Measurements from ENCODE around the gene EPS15. TPM values are rescaled to one million over a fixed set of nuclear protein-coding genes. Genes with fewer than 3 reads are reported as not detected.

Gene EPS15
- total and polyA plus RNA-seq, 2 donors (not counting 1 experiment from before 2014, with no cell fraction given) = 40.3 to 151 TPM

DNA sequence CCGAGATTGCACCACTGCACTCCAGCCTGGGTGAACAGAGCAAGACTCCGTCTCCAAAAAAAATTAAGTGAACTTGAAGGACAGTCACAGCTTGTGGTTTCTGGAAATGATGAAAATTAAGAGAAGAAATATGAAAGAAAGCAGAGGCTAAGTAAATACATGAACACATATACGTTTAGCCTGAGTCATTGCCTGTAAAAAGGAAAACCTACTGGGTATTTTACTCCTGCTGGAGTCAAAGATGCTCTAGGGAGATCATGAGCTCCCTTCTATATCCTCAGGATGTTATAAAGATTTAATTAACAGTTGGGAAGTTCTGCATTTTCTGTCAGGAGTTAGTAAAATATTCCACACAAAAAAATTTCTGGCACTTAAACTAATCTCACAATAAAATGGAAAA is 145.2 kb downstream of the EPS15 start:
- H3K27ac Mint-ChIP-seq = no peak overlapping the region
- ChIA-PET POLR2A (no interaction called here), CTCF (no interaction called here)
- no peak for ATAC-seq (ENCODE audit: low read depth)
- Histone ChIP-seq H3K27ac (ENCODE audit: low read length in 2 of 2) (no peak overlapping the region), H3K4me3 (ENCODE audit: control extremely low read depth in 1 of 5, extremely low read depth in 1 of 5, insufficient read depth in 1 of 5, low read depth in 2 of 5, low read length in 4 of 5) (no peak overlapping the region), H3K79me2 (ENCODE audit: control insufficient read depth, insufficient read depth, low read length) (peaks cover 2% of the 10 kb centered on the region), H3K4me2 (replicated peaks; ENCODE audit: low read depth, low read length, poor library complexity, severe bottlenecking) (no peak overlapping the region), H3K9me3 (ENCODE audit: control extremely low read depth in 1 of 3, control insufficient read depth in 2 of 3, insufficient read depth in 1 of 3, low read length in 2 of 3) (no peaks in the 10 kb centered on the region), H4K20me1 (ENCODE audit: control insufficient read depth, insufficient read depth, low read length, poor library complexity, severe bottlenecking) (peaks cover 3% of the 10 kb centered on the region), H3K9ac (ENCODE audit: low read length) (no peak overlapping the region), H3K36me3 (replicated peaks in 1 of 2; ENCODE audit: control extremely low read depth in 1 of 2, control insufficient read depth in 1 of 2, extremely low read depth in 1 of 2, insufficient read depth in 2 of 2, low read length in 1 of 2) (peaks cover 8 to 49% of the 10 kb centered on the region in 2 experiments), H3K4me1 (ENCODE audit: control insufficient read depth in 2 of 2, insufficient read depth in 2 of 2, low read length in 2 of 2) (no peaks in the 10 kb centered on the region), H3K27me3 (replicated peaks in 1 of 4; ENCODE audit: control extremely low read depth in 1 of 4, control insufficient read depth in 3 of 4, insufficient read depth in 4 of 4, low read length in 3 of 4) (no peaks in the 10 kb centered on the region), H2AFZ (ENCODE audit: insufficient read depth, low read depth, low read length, poor library complexity, severe bottlenecking) (no peak overlapping the region)
- no peak for DNase-seq
- H3K9me3 Mint-ChIP-seq (ENCODE audit: insufficient read depth) = no peaks in the 10 kb centered on the region
- no peak overlapping the region for H3K4me3 Mint-ChIP-seq
- H3K27me3 Mint-ChIP-seq = no peaks in the 10 kb centered on the region
- H3K4me1 Mint-ChIP-seq = no peaks in the 10 kb centered on the region
- no peak for TF ChIP-seq EZH2 (IDR thresholded peaks at IDR 0.05; ENCODE audit: borderline replicate concordance, insufficient read depth, low read depth, low read length, poor library complexity, severe bottlenecking)
- TF ChIP-seq, protein P1, sequence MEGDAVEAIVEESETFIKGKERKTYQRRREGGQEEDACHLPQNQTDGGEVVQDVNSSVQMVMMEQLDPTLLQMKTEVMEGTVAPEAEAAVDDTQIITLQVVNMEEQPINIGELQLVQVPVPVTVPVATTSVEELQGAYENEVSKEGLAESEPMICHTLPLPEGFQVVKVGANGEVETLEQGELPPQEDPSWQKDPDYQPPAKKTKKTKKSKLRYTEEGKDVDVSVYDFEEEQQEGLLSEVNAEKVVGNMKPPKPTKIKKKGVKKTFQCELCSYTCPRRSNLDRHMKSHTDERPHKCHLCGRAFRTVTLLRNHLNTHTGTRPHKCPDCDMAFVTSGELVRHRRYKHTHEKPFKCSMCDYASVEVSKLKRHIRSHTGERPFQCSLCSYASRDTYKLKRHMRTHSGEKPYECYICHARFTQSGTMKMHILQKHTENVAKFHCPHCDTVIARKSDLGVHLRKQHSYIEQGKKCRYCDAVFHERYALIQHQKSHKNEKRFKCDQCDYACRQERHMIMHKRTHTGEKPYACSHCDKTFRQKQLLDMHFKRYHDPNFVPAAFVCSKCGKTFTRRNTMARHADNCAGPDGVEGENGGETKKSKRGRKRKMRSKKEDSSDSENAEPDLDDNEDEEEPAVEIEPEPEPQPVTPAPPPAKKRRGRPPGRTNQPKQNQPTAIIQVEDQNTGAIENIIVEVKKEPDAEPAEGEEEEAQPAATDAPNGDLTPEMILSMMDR (IDR thresholded peaks at IDR 0.05) = no peak
- WGBS (ENCODE audit: insufficient coverage) = 100% methylated on average over 2 of the region's 3 CpGs
- intact Hi-C loops (cut with micrococcal nuclease) = no loop called here

DNA sequence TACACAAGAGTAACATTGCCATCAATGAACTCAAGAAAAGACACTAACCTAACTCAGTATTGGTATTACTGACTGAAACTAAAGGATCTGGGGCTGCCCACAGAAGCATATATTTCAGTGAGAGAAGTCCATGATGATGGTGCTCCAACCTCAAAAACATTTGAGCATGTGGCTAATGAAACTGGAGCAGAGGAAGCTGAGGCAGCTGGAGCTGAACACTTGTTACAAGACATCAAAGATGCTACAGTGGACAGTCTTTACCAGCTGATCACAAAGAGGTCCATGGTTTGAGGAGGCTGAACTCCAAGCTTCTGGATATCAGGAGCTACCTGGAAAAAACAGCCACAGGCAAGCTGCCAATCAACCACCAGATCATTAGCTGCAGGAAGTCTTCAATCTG is 146.5 kb downstream of the EPS15 start:
- Histone ChIP-seq H4K20me1 (ENCODE audit: control insufficient read depth, insufficient read depth, low read length, poor library complexity, severe bottlenecking) (no peaks in the 10 kb centered on the region), H3K4me3 (ENCODE audit: control extremely low read depth in 1 of 5, extremely low read depth in 1 of 5, insufficient read depth in 1 of 5, low read depth in 2 of 5, low read length in 4 of 5) (no peak overlapping the region), H3K9ac (ENCODE audit: low read length) (no peak overlapping the region), H3K4me1 (ENCODE audit: control insufficient read depth in 2 of 2, insufficient read depth in 2 of 2, low read length in 2 of 2) (no peaks in the 10 kb centered on the region), H3K27ac (ENCODE audit: low read length in 2 of 2) (no peak overlapping the region), H3K36me3 (replicated peaks in 1 of 2; ENCODE audit: control extremely low read depth in 1 of 2, control insufficient read depth in 1 of 2, extremely low read depth in 1 of 2, insufficient read depth in 2 of 2, low read length in 1 of 2) (peaks cover 8 to 54% of the 10 kb centered on the region in 2 experiments), H3K9me3 (ENCODE audit: control extremely low read depth in 1 of 3, control insufficient read depth in 2 of 3, insufficient read depth in 1 of 3, low read length in 2 of 3) (no peaks in the 10 kb centered on the region), H3K79me2 (ENCODE audit: control insufficient read depth, insufficient read depth, low read length) (no peaks in the 10 kb centered on the region), H2AFZ (ENCODE audit: insufficient read depth, low read depth, low read length, poor library complexity, severe bottlenecking) (no peak overlapping the region), H3K4me2 (replicated peaks; ENCODE audit: low read depth, low read length, poor library complexity, severe bottlenecking) (no peak overlapping the region), H3K27me3 (replicated peaks in 1 of 4; ENCODE audit: control extremely low read depth in 1 of 4, control insufficient read depth in 3 of 4, insufficient read depth in 4 of 4, low read length in 3 of 4) (no peaks in the 10 kb centered on the region)
- CTCF ChIA-PET = no interaction called here
- POLR2A ChIA-PET = no interaction called here
- TF ChIP-seq, protein P1 (IDR thresholded peaks at IDR 0.05) = no peak
- TF ChIP-seq EZH2 (IDR thresholded peaks at IDR 0.05; ENCODE audit: borderline replicate concordance, insufficient read depth, low read depth, low read length, poor library complexity, severe bottlenecking) = no peak
- ATAC-seq (ENCODE audit: low read depth) (no peak), DNase-seq (no peak)
- no peaks in the 10 kb centered on the region for H3K9me3 Mint-ChIP-seq (ENCODE audit: insufficient read depth)
- no peaks in the 10 kb centered on the region for H3K27me3 Mint-ChIP-seq
- H3K27ac Mint-ChIP-seq = no peak overlapping the region
- H3K4me3 Mint-ChIP-seq = no peak overlapping the region
- H3K4me1 Mint-ChIP-seq = no peaks in the 10 kb centered on the region
- intact Hi-C loops (cut with micrococcal nuclease) = no loop called here

All from B cell (primary cell).